ENCODE results near the gene ASPN. TPM values are rescaled to one million over a fixed set of nuclear protein-coding genes. Genes with fewer than 3 reads are reported as not detected.

ASPN gene
- polyA plus RNA-seq, 1 donor from 2014 or later, result 0.35 TPM

DNA sequence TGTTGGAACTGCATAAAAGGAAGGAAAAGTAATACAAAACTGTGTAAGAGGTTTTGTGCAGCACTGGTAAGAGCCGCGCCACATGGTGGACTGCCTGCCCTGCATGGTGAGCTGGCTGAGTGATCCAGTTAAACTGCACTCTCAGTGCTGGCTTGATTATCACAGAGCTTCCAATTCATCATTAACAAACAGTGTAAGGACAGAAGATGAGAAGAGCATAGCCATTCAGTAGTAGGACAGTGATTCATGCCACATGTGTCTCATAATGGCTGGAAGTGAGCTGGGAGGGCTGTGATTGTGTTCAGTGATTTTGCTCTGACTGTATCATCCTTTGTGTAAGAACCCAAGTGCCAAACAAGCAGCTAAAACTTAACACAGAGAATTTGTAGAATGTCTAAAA lies 14.1 kb downstream of the ASPN start:
- H3K9ac ChIP-seq (ENCODE audit: low read length), result no peak overlapping the region
- H3F3A ChIP-seq (ENCODE audit: insufficient read depth, low read length, poor library complexity, severe bottlenecking), result no peaks in the 10 kb centered on the region
- H3K9me2 ChIP-seq (ENCODE audit: insufficient read depth, low read length), result no peaks in the 10 kb centered on the region
- no peak overlapping the region for H2AFZ ChIP-seq (ENCODE audit: low read depth, low read length)
- no peaks in the 10 kb centered on the region for H3K27me3 ChIP-seq (ENCODE audit: insufficient read depth, low read depth, low read length)
- no peak overlapping the region for H3K4me3 ChIP-seq (ENCODE audit: low read length)
- no peaks in the 10 kb centered on the region for H3K36me3 ChIP-seq (ENCODE audit: insufficient read depth, low read length)
- TF ChIP-seq, protein P1, sequence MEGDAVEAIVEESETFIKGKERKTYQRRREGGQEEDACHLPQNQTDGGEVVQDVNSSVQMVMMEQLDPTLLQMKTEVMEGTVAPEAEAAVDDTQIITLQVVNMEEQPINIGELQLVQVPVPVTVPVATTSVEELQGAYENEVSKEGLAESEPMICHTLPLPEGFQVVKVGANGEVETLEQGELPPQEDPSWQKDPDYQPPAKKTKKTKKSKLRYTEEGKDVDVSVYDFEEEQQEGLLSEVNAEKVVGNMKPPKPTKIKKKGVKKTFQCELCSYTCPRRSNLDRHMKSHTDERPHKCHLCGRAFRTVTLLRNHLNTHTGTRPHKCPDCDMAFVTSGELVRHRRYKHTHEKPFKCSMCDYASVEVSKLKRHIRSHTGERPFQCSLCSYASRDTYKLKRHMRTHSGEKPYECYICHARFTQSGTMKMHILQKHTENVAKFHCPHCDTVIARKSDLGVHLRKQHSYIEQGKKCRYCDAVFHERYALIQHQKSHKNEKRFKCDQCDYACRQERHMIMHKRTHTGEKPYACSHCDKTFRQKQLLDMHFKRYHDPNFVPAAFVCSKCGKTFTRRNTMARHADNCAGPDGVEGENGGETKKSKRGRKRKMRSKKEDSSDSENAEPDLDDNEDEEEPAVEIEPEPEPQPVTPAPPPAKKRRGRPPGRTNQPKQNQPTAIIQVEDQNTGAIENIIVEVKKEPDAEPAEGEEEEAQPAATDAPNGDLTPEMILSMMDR (IDR thresholded peaks at IDR 0.05; ENCODE audit: poor library complexity, severe bottlenecking), result no peak
- TF ChIP-seq, protein P2, sequence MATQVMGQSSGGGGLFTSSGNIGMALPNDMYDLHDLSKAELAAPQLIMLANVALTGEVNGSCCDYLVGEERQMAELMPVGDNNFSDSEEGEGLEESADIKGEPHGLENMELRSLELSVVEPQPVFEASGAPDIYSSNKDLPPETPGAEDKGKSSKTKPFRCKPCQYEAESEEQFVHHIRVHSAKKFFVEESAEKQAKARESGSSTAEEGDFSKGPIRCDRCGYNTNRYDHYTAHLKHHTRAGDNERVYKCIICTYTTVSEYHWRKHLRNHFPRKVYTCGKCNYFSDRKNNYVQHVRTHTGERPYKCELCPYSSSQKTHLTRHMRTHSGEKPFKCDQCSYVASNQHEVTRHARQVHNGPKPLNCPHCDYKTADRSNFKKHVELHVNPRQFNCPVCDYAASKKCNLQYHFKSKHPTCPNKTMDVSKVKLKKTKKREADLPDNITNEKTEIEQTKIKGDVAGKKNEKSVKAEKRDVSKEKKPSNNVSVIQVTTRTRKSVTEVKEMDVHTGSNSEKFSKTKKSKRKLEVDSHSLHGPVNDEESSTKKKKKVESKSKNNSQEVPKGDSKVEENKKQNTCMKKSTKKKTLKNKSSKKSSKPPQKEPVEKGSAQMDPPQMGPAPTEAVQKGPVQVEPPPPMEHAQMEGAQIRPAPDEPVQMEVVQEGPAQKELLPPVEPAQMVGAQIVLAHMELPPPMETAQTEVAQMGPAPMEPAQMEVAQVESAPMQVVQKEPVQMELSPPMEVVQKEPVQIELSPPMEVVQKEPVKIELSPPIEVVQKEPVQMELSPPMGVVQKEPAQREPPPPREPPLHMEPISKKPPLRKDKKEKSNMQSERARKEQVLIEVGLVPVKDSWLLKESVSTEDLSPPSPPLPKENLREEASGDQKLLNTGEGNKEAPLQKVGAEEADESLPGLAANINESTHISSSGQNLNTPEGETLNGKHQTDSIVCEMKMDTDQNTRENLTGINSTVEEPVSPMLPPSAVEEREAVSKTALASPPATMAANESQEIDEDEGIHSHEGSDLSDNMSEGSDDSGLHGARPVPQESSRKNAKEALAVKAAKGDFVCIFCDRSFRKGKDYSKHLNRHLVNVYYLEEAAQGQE (IDR thresholded peaks at IDR 0.05; ENCODE audit: borderline replicate concordance), result no peak
- TF ChIP-seq TAF1 (IDR thresholded peaks at IDR 0.05; ENCODE audit: low read depth), result no peak
- TF ChIP-seq POLR2AphosphoS5 (IDR thresholded peaks at IDR 0.05), result no peak
- TF ChIP-seq SMC3 (conservative IDR thresholded peaks at IDR 0.05; ENCODE audit: poor library complexity), result no peak
- no peaks in the 10 kb centered on the region for H4K20me1 ChIP-seq (ENCODE audit: insufficient read depth)
- no peak overlapping the region for H3K4me2 ChIP-seq (ENCODE audit: low read length)
- H3K79me2 ChIP-seq (replicated peaks; ENCODE audit: insufficient read depth, low read length), result no peaks in the 10 kb centered on the region
- H3K9me3 ChIP-seq (ENCODE audit: low read length), result no peaks in the 10 kb centered on the region
- H3K27ac ChIP-seq (ENCODE audit: low read length), result no peak overlapping the region

DNA sequence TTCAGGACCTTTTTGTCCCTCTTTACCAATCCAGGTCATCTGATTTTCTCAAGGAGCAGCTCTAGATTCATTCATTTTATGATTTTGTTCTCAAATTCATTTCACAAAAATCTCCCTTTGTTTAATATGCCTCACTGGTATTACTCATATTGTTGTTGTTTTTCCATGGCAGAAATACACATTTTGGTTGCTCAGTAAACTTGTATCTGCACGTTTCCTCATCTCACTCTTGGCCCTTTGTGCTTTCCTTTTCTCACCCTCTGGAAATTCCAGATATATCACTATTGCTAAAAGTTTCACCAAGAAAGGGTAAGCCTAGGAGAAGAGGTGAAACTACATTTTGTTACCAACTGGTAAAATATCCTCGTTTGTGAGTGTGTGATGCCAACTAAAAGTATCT lies 14.8 kb downstream of the ASPN start:
- TF ChIP-seq EZH2 (IDR thresholded peaks at IDR 0.05; ENCODE audit: borderline replicate concordance, insufficient read depth, low read length, poor library complexity, severe bottlenecking) (no peak), EP300 (conservative IDR thresholded peaks at IDR 0.05; ENCODE audit: poor library complexity, severe bottlenecking) (no peak), RAD21 (conservative IDR thresholded peaks at IDR 0.05) (no peak), MXI1 (conservative IDR thresholded peaks at IDR 0.05; ENCODE audit: poor library complexity, severe bottlenecking) (no peak), POLR2AphosphoS5 (IDR thresholded peaks at IDR 0.05) (no peak), TAF1 (IDR thresholded peaks at IDR 0.05; ENCODE audit: low read depth) (no peak), SMC3 (conservative IDR thresholded peaks at IDR 0.05; ENCODE audit: poor library complexity) (no peak)
- TF ChIP-seq, protein P1 (IDR thresholded peaks at IDR 0.05; ENCODE audit: poor library complexity, severe bottlenecking), result no peak
- TF ChIP-seq, protein P2 (IDR thresholded peaks at IDR 0.05; ENCODE audit: borderline replicate concordance), result no peak
- Histone ChIP-seq H3K27ac (ENCODE audit: low read length) (no peak overlapping the region), H4K20me1 (ENCODE audit: insufficient read depth) (no peaks in the 10 kb centered on the region), H3K9me3 (ENCODE audit: low read length) (no peaks in the 10 kb centered on the region), H3K36me3 (ENCODE audit: insufficient read depth, low read length) (no peaks in the 10 kb centered on the region), H3K9me2 (ENCODE audit: insufficient read depth, low read length) (no peaks in the 10 kb centered on the region), H3K9ac (ENCODE audit: low read length) (no peak overlapping the region), H3K79me2 (replicated peaks; ENCODE audit: insufficient read depth, low read length) (no peaks in the 10 kb centered on the region), H3F3A (ENCODE audit: insufficient read depth, low read length, poor library complexity, severe bottlenecking) (no peaks in the 10 kb centered on the region), H3K4me3 (ENCODE audit: low read length) (no peak overlapping the region), H2AFZ (ENCODE audit: low read depth, low read length) (no peak overlapping the region), H3K4me2 (ENCODE audit: low read length) (no peak overlapping the region), H3K27me3 (ENCODE audit: insufficient read depth, low read depth, low read length) (no peaks in the 10 kb centered on the region)

Data from neural cell (in vitro differentiated cells).